ENCODE results near the gene PMS2. TPM values are rescaled to one million over a fixed set of nuclear protein-coding genes. Genes with fewer than 3 reads are reported as not detected.
A peak's percentile ranks its signal among the peaks of the same experiment; 100 is the strongest.

PMS2 gene
- total RNA-seq, 1 donor from 2014 or later = 12.0 TPM

DNA sequence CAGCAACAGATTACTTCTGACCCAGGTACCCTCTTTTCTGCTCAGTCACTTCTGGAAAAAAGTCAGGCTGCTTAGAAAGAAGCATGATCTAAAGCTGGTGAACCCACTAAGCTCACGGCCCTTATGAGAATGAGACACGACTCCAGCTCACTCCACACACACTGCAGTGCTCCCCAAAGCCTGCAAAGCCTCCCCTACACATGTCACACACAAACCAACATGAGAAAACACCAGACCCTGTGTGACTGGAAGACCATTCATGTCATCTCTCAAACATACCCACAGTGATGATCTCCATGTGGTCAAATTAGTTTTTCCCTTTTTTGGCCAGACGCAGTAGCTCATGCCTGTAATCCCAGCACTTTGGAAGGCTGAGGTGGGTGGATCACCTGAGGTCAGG, 22.7 kb upstream of the PMS2 start:
- Histone ChIP-seq H3K27ac (ENCODE audit: low read depth, low read length) (no peak overlapping the region), H3K4me3 (ENCODE audit: low read length in 3 of 3) (no peak overlapping the region), H3K36me3 (ENCODE audit: control insufficient read depth in 3 of 3, insufficient read depth in 3 of 3, low read length in 3 of 3) (peaks cover 17 to 42% (median 40%) of the 10 kb centered on the region in 3 donors), H3K9me3 (ENCODE audit: control insufficient read depth in 3 of 3, low read length in 3 of 3) (no peaks in the 10 kb centered on the region), H3K4me1 (ENCODE audit: control insufficient read depth in 3 of 3, insufficient read depth in 3 of 3, low read length in 3 of 3) (peaks cover 2 to 3% (median 2%) of the 10 kb centered on the region in 3 donors), H3K27me3 (ENCODE audit: control insufficient read depth in 3 of 3, insufficient read depth in 3 of 3, low read length in 3 of 3) (no peaks in the 10 kb centered on the region), H3K9ac (ENCODE audit: low read depth in 1 of 3, low read length in 3 of 3) (no peak overlapping the region)

GRCh38 chr7:6030988-6031387, 22.1 kb upstream of the PMS2 start, which contains the start of gene ANKRD61:
ANKRD61 (plus strand) TSS chr7:6031376; CDS start chr7:6031376, 0 bp downstream.
- Histone ChIP-seq H3K9me3 (ENCODE audit: control insufficient read depth in 3 of 3, low read length in 3 of 3) (no peaks in the 10 kb centered on the region), H3K4me1 (ENCODE audit: control insufficient read depth in 3 of 3, insufficient read depth in 3 of 3, low read length in 3 of 3) (peaks cover 3 to 8% (median 7%) of the 10 kb centered on the region in 3 donors), H3K27ac (ENCODE audit: low read depth, low read length) (no peak within 1 kb of the TSS), H3K36me3 (ENCODE audit: control insufficient read depth in 3 of 3, insufficient read depth in 3 of 3, low read length in 3 of 3) (peaks cover 18 to 42% (median 36%) of the 10 kb centered on the region in 3 donors), H3K4me3 (ENCODE audit: low read length in 3 of 3) (no peak within 1 kb of the TSS), H3K27me3 (ENCODE audit: control insufficient read depth in 3 of 3, insufficient read depth in 3 of 3, low read length in 3 of 3) (no peaks in the 10 kb centered on the region), H3K9ac (ENCODE audit: low read depth in 1 of 3, low read length in 3 of 3) (no peak within 1 kb of the TSS)

DNA sequence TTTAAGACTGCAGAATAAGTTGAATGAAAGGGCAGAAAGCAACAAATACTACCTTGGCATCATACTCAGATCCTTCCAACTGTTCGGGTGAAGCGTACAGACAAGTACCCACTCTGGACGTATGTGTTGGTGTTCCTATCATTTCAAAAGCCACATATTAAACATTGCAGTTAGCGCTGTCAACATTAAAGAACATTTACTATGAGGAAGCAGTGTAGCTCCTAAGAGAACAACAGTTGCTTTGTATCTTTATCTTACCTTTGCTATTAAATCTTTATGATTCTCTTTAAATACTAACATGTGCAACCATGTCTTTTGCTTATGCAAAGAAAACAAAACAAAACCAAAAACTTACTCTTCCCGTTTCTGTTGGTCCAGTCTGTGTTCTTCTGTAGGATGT, 19.7 kb upstream of the PMS2 start:
- Histone ChIP-seq H3K9ac (ENCODE audit: low read depth in 1 of 3, low read length in 3 of 3) (no peak overlapping the region), H3K9me3 (ENCODE audit: control insufficient read depth in 3 of 3, low read length in 3 of 3) (no peaks in the 10 kb centered on the region), H3K36me3 (ENCODE audit: control insufficient read depth in 3 of 3, insufficient read depth in 3 of 3, low read length in 3 of 3) (peaks cover 23 to 40% (median 31%) of the 10 kb centered on the region in 3 donors), H3K27ac (ENCODE audit: low read depth, low read length) (no peak overlapping the region), H3K27me3 (ENCODE audit: control insufficient read depth in 3 of 3, insufficient read depth in 3 of 3, low read length in 3 of 3) (no peaks in the 10 kb centered on the region), H3K4me3 (ENCODE audit: low read length in 3 of 3) (no peak overlapping the region), H3K4me1 (ENCODE audit: control insufficient read depth in 3 of 3, insufficient read depth in 3 of 3, low read length in 3 of 3) (peaks cover 3 to 11% (median 10%) of the 10 kb centered on the region in 3 donors)

DNA sequence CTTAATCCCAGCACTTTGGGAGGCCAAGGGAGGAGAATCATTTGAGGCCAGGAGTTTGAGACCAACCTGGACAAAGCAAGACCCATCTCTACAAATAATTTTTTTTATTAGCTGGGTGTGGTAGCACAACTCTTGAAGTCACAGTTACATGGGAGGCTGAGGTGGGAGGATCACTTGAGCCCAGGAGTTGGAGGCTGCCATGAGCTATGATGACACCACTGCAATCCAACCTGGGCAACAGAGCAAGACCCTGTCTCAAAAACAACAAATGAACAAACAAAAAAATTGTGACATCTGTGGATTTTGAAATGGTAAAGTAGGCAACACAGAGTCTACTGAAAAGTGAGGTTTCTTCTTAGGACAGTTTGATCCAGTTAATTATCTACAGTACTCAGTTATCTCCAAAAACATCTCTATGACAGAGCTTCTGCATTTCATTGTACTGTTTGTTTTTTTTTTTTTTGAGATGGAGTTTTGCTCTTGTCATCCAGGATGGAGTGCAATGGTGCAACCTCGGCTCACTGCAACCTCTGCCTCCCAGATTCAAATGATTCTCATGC, 19.0 kb upstream of the PMS2 start:
- Histone ChIP-seq H3K27ac (ENCODE audit: low read depth, low read length) (no peak overlapping the region), H3K9me3 (ENCODE audit: control insufficient read depth in 3 of 3, low read length in 3 of 3) (no peaks in the 10 kb centered on the region), H3K4me3 (ENCODE audit: low read length in 3 of 3) (no peak overlapping the region), H3K4me1 (ENCODE audit: control insufficient read depth in 3 of 3, insufficient read depth in 3 of 3, low read length in 3 of 3) (peaks cover 3 to 11% (median 10%) of the 10 kb centered on the region in 3 donors), H3K36me3 (ENCODE audit: control insufficient read depth in 3 of 3, insufficient read depth in 3 of 3, low read length in 3 of 3) (peaks cover 30 to 47% (median 37%) of the 10 kb centered on the region in 3 donors), H3K9ac (ENCODE audit: low read depth in 1 of 3, low read length in 3 of 3) (no peak overlapping the region), H3K27me3 (ENCODE audit: control insufficient read depth in 3 of 3, insufficient read depth in 3 of 3, low read length in 3 of 3) (no peaks in the 10 kb centered on the region)

GRCh38 chr7:6026820-6027311, 18.0 kb upstream of the PMS2 start:
- H3K27ac ChIP-seq (ENCODE audit: low read depth, low read length) = peak overlapping the region; percentile 46
- no peaks in the 10 kb centered on the region for H3K9me3 ChIP-seq (ENCODE audit: control insufficient read depth in 3 of 3, low read length in 3 of 3)
- peak overlapping the region; percentile 0 to 61 (median 24) for H3K4me3 ChIP-seq (ENCODE audit: low read length in 3 of 3)
- peaks cover 38 to 55% (median 48%) of the 10 kb centered on the region in 3 donors for H3K36me3 ChIP-seq (ENCODE audit: control insufficient read depth in 3 of 3, insufficient read depth in 3 of 3, low read length in 3 of 3)
- peaks cover 3 to 11% (median 10%) of the 10 kb centered on the region in 3 donors for H3K4me1 ChIP-seq (ENCODE audit: control insufficient read depth in 3 of 3, insufficient read depth in 3 of 3, low read length in 3 of 3)
- no peaks in the 10 kb centered on the region for H3K27me3 ChIP-seq (ENCODE audit: control insufficient read depth in 3 of 3, insufficient read depth in 3 of 3, low read length in 3 of 3)
- no peak overlapping the region for H3K9ac ChIP-seq (ENCODE audit: low read depth in 1 of 3, low read length in 3 of 3)

- peaks cover 40 to 61% (median 54%) of the 10 kb centered on the region in 3 donors for H3K36me3 ChIP-seq (ENCODE audit: control insufficient read depth in 3 of 3, insufficient read depth in 3 of 3, low read length in 3 of 3)
- peak overlapping the region; percentile 0 to 61 (median 24) for H3K4me3 ChIP-seq (ENCODE audit: low read length in 3 of 3)
- no peaks in the 10 kb centered on the region for H3K27me3 ChIP-seq (ENCODE audit: control insufficient read depth in 3 of 3, insufficient read depth in 3 of 3, low read length in 3 of 3)
These were observed 17.4 kb upstream of the PMS2 start for GRCh38 chr7:6026011-6026819.

DNA sequence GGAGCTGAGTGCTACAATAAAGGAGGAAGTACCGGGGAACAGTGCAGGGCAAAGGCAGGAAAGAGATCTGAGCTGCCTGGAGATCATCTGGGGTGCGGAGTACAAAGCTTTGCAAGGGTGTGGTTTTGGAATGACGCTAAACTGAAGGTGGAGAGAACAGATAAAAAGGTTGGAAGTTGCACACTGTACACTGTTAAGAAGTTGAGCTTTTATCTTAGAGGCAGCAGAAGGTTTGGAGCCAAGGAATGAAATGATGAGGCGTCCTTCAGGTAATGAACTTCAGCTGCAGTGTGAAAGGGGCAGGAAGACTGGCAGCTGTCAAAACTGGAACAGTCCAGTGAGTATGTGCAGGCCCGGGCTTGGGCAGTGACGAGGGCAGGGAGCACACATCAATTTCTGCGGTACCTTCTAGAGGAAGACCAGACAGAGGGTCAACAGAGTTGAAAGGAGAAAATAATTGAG, 15.2 kb upstream of the PMS2 start:
- Histone ChIP-seq H3K27ac (ENCODE audit: low read depth, low read length) (no peak overlapping the region), H3K9ac (ENCODE audit: low read depth in 1 of 3, low read length in 3 of 3) (no peak overlapping the region), H3K9me3 (ENCODE audit: control insufficient read depth in 3 of 3, low read length in 3 of 3) (no peaks in the 10 kb centered on the region)

More at GRCh38 chr7:6026011-6026819, 17.4 kb upstream of the PMS2 start:
- Histone ChIP-seq H3K27ac (ENCODE audit: low read depth, low read length) (peak overlapping the region; percentile 61), H3K4me1 (ENCODE audit: control insufficient read depth in 3 of 3, insufficient read depth in 3 of 3, low read length in 3 of 3) (peaks cover 3 to 11% (median 10%) of the 10 kb centered on the region in 3 donors), H3K9me3 (ENCODE audit: control insufficient read depth in 3 of 3, low read length in 3 of 3) (no peaks in the 10 kb centered on the region), H3K9ac (ENCODE audit: low read depth in 1 of 3, low read length in 3 of 3) (peak overlapping the region; percentile 53 to 65 (median 65))

DNA sequence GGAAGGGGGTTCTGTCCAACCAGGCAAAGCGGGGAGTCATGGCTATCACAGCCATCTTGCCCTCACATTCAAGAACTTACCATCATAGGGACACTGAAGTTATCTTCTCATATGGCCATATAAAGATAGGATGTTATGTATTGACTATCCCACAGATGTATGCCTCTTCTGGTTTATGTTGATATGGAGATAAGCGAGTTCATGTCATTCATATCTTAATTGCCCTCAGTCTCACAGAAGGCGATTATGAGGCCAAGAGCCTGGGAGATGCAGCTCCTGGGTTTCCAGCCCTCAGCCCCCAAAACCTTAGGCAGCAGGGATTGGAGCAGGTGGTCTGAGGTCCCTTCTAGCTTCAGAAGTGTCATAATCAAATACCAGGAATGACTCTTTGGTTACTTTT, 13.9 kb upstream of the PMS2 start:
- H3K4me3 ChIP-seq (ENCODE audit: low read length in 3 of 3) = no peak overlapping the region
- H3K27me3 ChIP-seq (ENCODE audit: control insufficient read depth in 3 of 3, insufficient read depth in 3 of 3, low read length in 3 of 3) = no peaks in the 10 kb centered on the region
- no peaks in the 10 kb centered on the region for H3K9me3 ChIP-seq (ENCODE audit: control insufficient read depth in 3 of 3, low read length in 3 of 3)
- peaks cover 5 to 11% (median 11%) of the 10 kb centered on the region in 3 donors for H3K4me1 ChIP-seq (ENCODE audit: control insufficient read depth in 3 of 3, insufficient read depth in 3 of 3, low read length in 3 of 3)
- no peak overlapping the region for H3K27ac ChIP-seq (ENCODE audit: low read depth, low read length)
- no peak overlapping the region for H3K9ac ChIP-seq (ENCODE audit: low read depth in 1 of 3, low read length in 3 of 3)
- peaks cover 58 to 66% (median 60%) of the 10 kb centered on the region in 3 donors for H3K36me3 ChIP-seq (ENCODE audit: control insufficient read depth in 3 of 3, insufficient read depth in 3 of 3, low read length in 3 of 3)

More for the DNA sequence above, 15.2 kb upstream of the PMS2 start:
- Histone ChIP-seq H3K36me3 (ENCODE audit: control insufficient read depth in 3 of 3, insufficient read depth in 3 of 3, low read length in 3 of 3) (peaks cover 54 to 69% (median 60%) of the 10 kb centered on the region in 3 donors), H3K4me1 (ENCODE audit: control insufficient read depth in 3 of 3, insufficient read depth in 3 of 3, low read length in 3 of 3) (peaks cover 3 to 11% (median 10%) of the 10 kb centered on the region in 3 donors), H3K4me3 (ENCODE audit: low read length in 3 of 3) (no peak overlapping the region), H3K27me3 (ENCODE audit: control insufficient read depth in 3 of 3, insufficient read depth in 3 of 3, low read length in 3 of 3) (no peaks in the 10 kb centered on the region)

- H3K27ac ChIP-seq (ENCODE audit: low read depth, low read length) = no peak overlapping the region
- no peak overlapping the region for H3K9ac ChIP-seq (ENCODE audit: low read depth in 1 of 3, low read length in 3 of 3)
- H3K4me3 ChIP-seq (ENCODE audit: low read length in 3 of 3) = no peak overlapping the region
- peaks cover 15 to 22% (median 16%) of the 10 kb centered on the region in 3 donors for H3K4me1 ChIP-seq (ENCODE audit: control insufficient read depth in 3 of 3, insufficient read depth in 3 of 3, low read length in 3 of 3)
- H3K27me3 ChIP-seq (ENCODE audit: control insufficient read depth in 3 of 3, insufficient read depth in 3 of 3, low read length in 3 of 3) = no peaks in the 10 kb centered on the region
- peaks cover 56 to 73% (median 68%) of the 10 kb centered on the region in 3 donors for H3K36me3 ChIP-seq (ENCODE audit: control insufficient read depth in 3 of 3, insufficient read depth in 3 of 3, low read length in 3 of 3)
- no peaks in the 10 kb centered on the region for H3K9me3 ChIP-seq (ENCODE audit: control insufficient read depth in 3 of 3, low read length in 3 of 3)
These were observed 11.8 kb upstream of the PMS2 start for GRCh38 chr7:6020371-6021286.

Measured in skeletal muscle tissue (tissue), 4 donors.